Neural cell (in vitro differentiated cells): Measurements from ENCODE around the gene STX7. TPM values are rescaled to one million over a fixed set of nuclear protein-coding genes. Genes with fewer than 3 reads are reported as not detected.

Source experiments
- H2AFZ ChIP-seq: fragments of 200-600, 300-800 bp; sonication (generic), shearing (Covaris generic); 2 replicates; pipeline ENCODE4 v1.6.0; 2014; ENCODE audit warnings: low read depth, mild to moderate bottlenecking, antibody characterized with exemption, low read length, moderate library complexity
- H3F3A ChIP-seq: fragments of 200-600 bp; shearing (Covaris generic); 2 replicates; pipeline ENCODE4 v1.6.1; 2016; ENCODE audit warnings: mild to moderate bottlenecking, moderate library complexity, mixed read lengths, antibody characterized with exemption, low read length; ENCODE audit not compliant: insufficient read depth, poor library complexity, severe bottlenecking
- H3K27ac ChIP-seq: fragments of 200-600, 300-800 bp; sonication (generic), shearing (Covaris generic); 2 replicates; pipeline ENCODE4 v1.5.1; 2014; ENCODE audit warnings: mild to moderate bottlenecking, low read length, moderate library complexity
- H3K27me3 ChIP-seq: fragments of 300-800, 200-600 bp; sonication (generic), shearing (Covaris generic); 2 replicates; pipeline ENCODE4 v1.6.0; 2014; ENCODE audit warnings: mild to moderate bottlenecking, low read depth, low read length, moderate library complexity; ENCODE audit not compliant: insufficient read depth
- H3K36me3 ChIP-seq: fragments of 300-800, 200-600 bp; sonication (generic), shearing (Covaris generic); 2 replicates; pipeline ENCODE4 v1.5.1; 2014; ENCODE audit warnings: mild to moderate bottlenecking, antibody characterized with exemption, low read length, moderate library complexity; ENCODE audit not compliant: insufficient read depth
- H3K4me2 ChIP-seq: fragments of 300-800, 200-600 bp; sonication (generic), shearing (Covaris generic); 2 replicates; pipeline ENCODE4 v1.6.0; 2014; ENCODE audit warnings: mild to moderate bottlenecking, low read length
- H3K4me3 ChIP-seq: fragments of 300-800, 200-600 bp; sonication (generic), shearing (Covaris generic); 2 replicates; pipeline ENCODE4 v1.5.1; 2014; ENCODE audit warnings: mild to moderate bottlenecking, low read length, moderate library complexity
- H3K79me2 ChIP-seq: fragments of 200-600 bp; shearing (Covaris generic); replicated peaks from 2 replicates; pipeline ENCODE4 v1.6.0; 2014; ENCODE audit warnings: mild to moderate bottlenecking, low read length, moderate library complexity; ENCODE audit not compliant: insufficient read depth
- H3K9ac ChIP-seq: fragments of 300-800, 200-600 bp; sonication (generic), shearing (Covaris generic); 2 replicates; pipeline ENCODE4 v1.6.1; 2016; ENCODE audit warnings: mild to moderate bottlenecking, low read length, mixed read lengths
- H3K9me2 ChIP-seq: fragments of 200-600 bp; shearing (Covaris generic); 2 replicates; pipeline ENCODE4 v1.6.1; 2016; ENCODE audit warnings: mild to moderate bottlenecking, low read length, mixed read lengths; ENCODE audit not compliant: insufficient read depth
- H3K9me3 ChIP-seq: fragments of 200-600, 300-800 bp; sonication (generic), shearing (Covaris generic); 2 replicates; pipeline ENCODE4 v1.6.1; 2016; ENCODE audit warnings: mild to moderate bottlenecking, mixed run types, low read length, moderate library complexity, mixed read lengths
- H4K20me1 ChIP-seq: fragments of 200-600 bp; shearing (Covaris generic); 2 replicates; pipeline ENCODE4 v1.6.1; 2016; ENCODE audit warnings: mild to moderate bottlenecking, mixed run types; ENCODE audit not compliant: insufficient read depth
- EP300 ChIP-seq: fragments of 450-650 bp; conservative IDR thresholded peaks from 2 replicates; pipeline ENCODE4 v1.6.1; 2014; ENCODE audit warnings: antibody characterized with exemption, mild to moderate bottlenecking, moderate library complexity; ENCODE audit not compliant: poor library complexity, severe bottlenecking
- EZH2 ChIP-seq: fragments of 200-600, 300-800 bp; shearing (Covaris generic), sonication (generic); IDR thresholded peaks from 2 replicates; pipeline ENCODE4 v1.6.1; 2014; ENCODE audit warnings: antibody characterized with exemption, low read length, borderline replicate concordance, mild to moderate bottlenecking; ENCODE audit not compliant: insufficient read depth, poor library complexity, severe bottlenecking
- MXI1 ChIP-seq: fragments of 450-650 bp; conservative IDR thresholded peaks from 2 replicates; pipeline ENCODE4 v1.6.1; 2014; ENCODE audit warnings: antibody characterized with exemption, mild to moderate bottlenecking; ENCODE audit not compliant: poor library complexity, severe bottlenecking
- POLR2AphosphoS5 ChIP-seq: IDR thresholded peaks from 2 replicates; pipeline ENCODE4 v1.6.1; 2012
- RAD21 ChIP-seq: fragments of 450-650 bp; conservative IDR thresholded peaks from 2 replicates; pipeline ENCODE4 v1.6.1; 2014; ENCODE audit warnings: antibody characterized with exemption, mild to moderate bottlenecking, moderate library complexity
- SMC3 ChIP-seq: fragments of 450-650 bp; conservative IDR thresholded peaks from 2 replicates; pipeline ENCODE4 v1.6.1; 2014; ENCODE audit warnings: antibody characterized with exemption, mild to moderate bottlenecking, moderate library complexity; ENCODE audit not compliant: poor library complexity
- TAF1 ChIP-seq: IDR thresholded peaks from 2 replicates; pipeline ENCODE4 v1.6.1; 2012; ENCODE audit warnings: low read depth
- polyA plus RNA-seq: library from polyadenylated mRNA; depleted of rRNA; stranded (reverse); fragments of >200 nt; gene quantifications from 2 replicates; pipeline ENCODE4 v1.2.3, GENCODE V29; 2014
- TF ChIP-seq, protein P1 (sequence below): fragments of 450-650 bp; IDR thresholded peaks from 2 replicates; pipeline ENCODE4 v1.5.1; 2014; ENCODE audit warnings: antibody characterized with exemption, mild to moderate bottlenecking, moderate library complexity; ENCODE audit not compliant: poor library complexity, severe bottlenecking
- TF ChIP-seq, protein P2 (sequence below): IDR thresholded peaks from 2 replicates; pipeline ENCODE4 v1.6.1; 2012; ENCODE audit warnings: borderline replicate concordance

STX7 gene
- polyA plus RNA-seq, 1 donor from 2014 or later = 79.5 TPM

DNA sequence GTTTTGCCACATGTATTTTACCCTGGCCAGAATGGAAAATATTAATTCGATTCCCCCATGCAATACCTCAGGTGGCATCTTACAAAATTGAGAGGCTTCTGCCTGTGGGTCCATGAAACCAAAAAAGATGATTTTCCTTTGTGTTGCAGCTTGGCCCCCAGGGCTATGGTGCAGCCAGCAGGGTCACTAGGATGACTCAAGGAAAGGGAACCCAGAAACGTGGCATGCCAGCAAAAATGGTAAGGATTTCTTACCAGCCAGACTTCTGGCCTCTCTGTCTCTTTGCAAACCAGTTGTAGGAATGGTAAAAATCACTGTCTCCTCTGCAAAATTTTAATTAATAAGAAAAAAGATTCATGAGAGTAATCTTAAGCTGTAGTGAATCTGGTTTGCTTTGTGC is 13.5 kb upstream of the STX7 start:
- TF ChIP-seq TAF1 (no peak), POLR2AphosphoS5 (no peak), RAD21 (no peak), MXI1 (no peak), EZH2 (no peak), EP300 (no peak)
- TF ChIP-seq, protein P1, sequence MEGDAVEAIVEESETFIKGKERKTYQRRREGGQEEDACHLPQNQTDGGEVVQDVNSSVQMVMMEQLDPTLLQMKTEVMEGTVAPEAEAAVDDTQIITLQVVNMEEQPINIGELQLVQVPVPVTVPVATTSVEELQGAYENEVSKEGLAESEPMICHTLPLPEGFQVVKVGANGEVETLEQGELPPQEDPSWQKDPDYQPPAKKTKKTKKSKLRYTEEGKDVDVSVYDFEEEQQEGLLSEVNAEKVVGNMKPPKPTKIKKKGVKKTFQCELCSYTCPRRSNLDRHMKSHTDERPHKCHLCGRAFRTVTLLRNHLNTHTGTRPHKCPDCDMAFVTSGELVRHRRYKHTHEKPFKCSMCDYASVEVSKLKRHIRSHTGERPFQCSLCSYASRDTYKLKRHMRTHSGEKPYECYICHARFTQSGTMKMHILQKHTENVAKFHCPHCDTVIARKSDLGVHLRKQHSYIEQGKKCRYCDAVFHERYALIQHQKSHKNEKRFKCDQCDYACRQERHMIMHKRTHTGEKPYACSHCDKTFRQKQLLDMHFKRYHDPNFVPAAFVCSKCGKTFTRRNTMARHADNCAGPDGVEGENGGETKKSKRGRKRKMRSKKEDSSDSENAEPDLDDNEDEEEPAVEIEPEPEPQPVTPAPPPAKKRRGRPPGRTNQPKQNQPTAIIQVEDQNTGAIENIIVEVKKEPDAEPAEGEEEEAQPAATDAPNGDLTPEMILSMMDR = no peak
- TF ChIP-seq, protein P2, sequence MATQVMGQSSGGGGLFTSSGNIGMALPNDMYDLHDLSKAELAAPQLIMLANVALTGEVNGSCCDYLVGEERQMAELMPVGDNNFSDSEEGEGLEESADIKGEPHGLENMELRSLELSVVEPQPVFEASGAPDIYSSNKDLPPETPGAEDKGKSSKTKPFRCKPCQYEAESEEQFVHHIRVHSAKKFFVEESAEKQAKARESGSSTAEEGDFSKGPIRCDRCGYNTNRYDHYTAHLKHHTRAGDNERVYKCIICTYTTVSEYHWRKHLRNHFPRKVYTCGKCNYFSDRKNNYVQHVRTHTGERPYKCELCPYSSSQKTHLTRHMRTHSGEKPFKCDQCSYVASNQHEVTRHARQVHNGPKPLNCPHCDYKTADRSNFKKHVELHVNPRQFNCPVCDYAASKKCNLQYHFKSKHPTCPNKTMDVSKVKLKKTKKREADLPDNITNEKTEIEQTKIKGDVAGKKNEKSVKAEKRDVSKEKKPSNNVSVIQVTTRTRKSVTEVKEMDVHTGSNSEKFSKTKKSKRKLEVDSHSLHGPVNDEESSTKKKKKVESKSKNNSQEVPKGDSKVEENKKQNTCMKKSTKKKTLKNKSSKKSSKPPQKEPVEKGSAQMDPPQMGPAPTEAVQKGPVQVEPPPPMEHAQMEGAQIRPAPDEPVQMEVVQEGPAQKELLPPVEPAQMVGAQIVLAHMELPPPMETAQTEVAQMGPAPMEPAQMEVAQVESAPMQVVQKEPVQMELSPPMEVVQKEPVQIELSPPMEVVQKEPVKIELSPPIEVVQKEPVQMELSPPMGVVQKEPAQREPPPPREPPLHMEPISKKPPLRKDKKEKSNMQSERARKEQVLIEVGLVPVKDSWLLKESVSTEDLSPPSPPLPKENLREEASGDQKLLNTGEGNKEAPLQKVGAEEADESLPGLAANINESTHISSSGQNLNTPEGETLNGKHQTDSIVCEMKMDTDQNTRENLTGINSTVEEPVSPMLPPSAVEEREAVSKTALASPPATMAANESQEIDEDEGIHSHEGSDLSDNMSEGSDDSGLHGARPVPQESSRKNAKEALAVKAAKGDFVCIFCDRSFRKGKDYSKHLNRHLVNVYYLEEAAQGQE = no peak
- H3K27me3 ChIP-seq = no peaks in the 10 kb centered on the region
- no peaks in the 10 kb centered on the region for H3F3A ChIP-seq
- no peak overlapping the region for H3K4me2 ChIP-seq
- no peak overlapping the region for H3K4me3 ChIP-seq
- H3K9ac ChIP-seq = no peak overlapping the region
- no peaks in the 10 kb centered on the region for H3K9me2 ChIP-seq
- no peaks in the 10 kb centered on the region for H3K79me2 ChIP-seq
- H4K20me1 ChIP-seq = no peaks in the 10 kb centered on the region
- H3K9me3 ChIP-seq = no peaks in the 10 kb centered on the region
- no peak overlapping the region for H2AFZ ChIP-seq
- no peak overlapping the region for H3K27ac ChIP-seq
- H3K36me3 ChIP-seq = no peaks in the 10 kb centered on the region

GRCh38 chr6:132525866-132526265 is 12.9 kb upstream of the STX7 start:
- Histone ChIP-seq H4K20me1 (no peaks in the 10 kb centered on the region), H3K27me3 (no peaks in the 10 kb centered on the region), H3K79me2 (no peaks in the 10 kb centered on the region), H3K27ac (no peak overlapping the region), H3K4me3 (no peak overlapping the region), H3K4me2 (no peak overlapping the region), H3K9me2 (no peaks in the 10 kb centered on the region), H3K9ac (no peak overlapping the region), H3K9me3 (no peaks in the 10 kb centered on the region), H3K36me3 (no peaks in the 10 kb centered on the region), H3F3A (no peaks in the 10 kb centered on the region), H2AFZ (no peak overlapping the region)
- TF ChIP-seq EZH2 (no peak), MXI1 (no peak), TAF1 (no peak), RAD21 (no peak), EP300 (no peak), SMC3 (no peak), POLR2AphosphoS5 (no peak)
- TF ChIP-seq, protein P1 = no peak
- TF ChIP-seq, protein P2 = no peak
